Hepatocyte (in vitro differentiated cells): ENCODE results near the gene SMOC1. TPM values are rescaled to one million over a fixed set of nuclear protein-coding genes. Genes with fewer than 3 reads are reported as not detected.

ENCODE experiments used
- DNase-seq: peaks from one replicate; pipeline ENCODE4 v3.0.0-alpha.2; 2016; ENCODE audit warnings: low spot score
- H2AFZ ChIP-seq: fragments of 200-600 bp; sonication (generic); 2 replicates; pipeline ENCODE4 v1.6.0; 2016; ENCODE audit warnings: antibody characterized with exemption, mild to moderate bottlenecking
- H3K27ac ChIP-seq: fragments of 200-600 bp; sonication (generic); 2 replicates; pipeline ENCODE4 v1.5.1; 2016; ENCODE audit warnings: mild to moderate bottlenecking
- H3K27me3 ChIP-seq: fragments of 200-600 bp; sonication (generic); 2 replicates; pipeline ENCODE4 v1.6.1; 2016
- H3K36me3 ChIP-seq: fragments of 200-600 bp; sonication (generic); replicated peaks from 2 replicates; pipeline ENCODE4 v1.5.1; 2016; ENCODE audit warnings: low read depth; ENCODE audit not compliant: insufficient read depth
- H3K4me1 ChIP-seq: fragments of 200-600 bp; sonication (generic); 2 replicates; pipeline ENCODE4 v1.5.1; 2016; ENCODE audit warnings: mild to moderate bottlenecking, moderate library complexity; ENCODE audit not compliant: insufficient read depth
- H3K4me2 ChIP-seq: fragments of 200-600 bp; sonication (generic); 2 replicates; pipeline ENCODE4 v1.6.0; 2016
- H3K4me3 ChIP-seq: fragments of 200-600 bp; sonication (generic); 2 replicates; pipeline ENCODE4 v1.5.1; 2016; ENCODE audit warnings: mild to moderate bottlenecking
- H3K79me2 ChIP-seq: fragments of 200-600 bp; sonication (generic); 2 replicates; pipeline ENCODE4 v1.6.0; 2017; ENCODE audit warnings: mild to moderate bottlenecking
- H3K9me2 ChIP-seq: fragments of 200-600 bp; sonication (generic); replicated peaks from 2 replicates; pipeline ENCODE4 v1.6.0; 2017; ENCODE audit warnings: mild to moderate bottlenecking; ENCODE audit not compliant: insufficient read depth
- H3K9me3 ChIP-seq: fragments of 200-600 bp; sonication (generic); 2 replicates; pipeline ENCODE4 v1.5.1; 2016; ENCODE audit warnings: low read depth, mild to moderate bottlenecking
- H4K20me1 ChIP-seq: fragments of 200-600 bp; sonication (generic); 2 replicates; pipeline ENCODE4 v1.6.0; 2016; ENCODE audit warnings: mild to moderate bottlenecking; ENCODE audit not compliant: insufficient read depth, poor library complexity, severe bottlenecking
- CTCF ChIP-seq: fragments of 200-600 bp; sonication (generic); IDR thresholded peaks from 2 replicates; pipeline ENCODE4 v1.5.1; 2016; ENCODE audit warnings: antibody characterized with exemption, mild to moderate bottlenecking; ENCODE audit not compliant: poor library complexity
- EZH2 ChIP-seq: fragments of 200-600 bp; sonication (generic); IDR thresholded peaks from 2 replicates; pipeline ENCODE4 v1.6.1; 2016; ENCODE audit warnings: antibody characterized with exemption, mild to moderate bottlenecking, borderline replicate concordance
- EZH2phosphoT487 ChIP-seq: fragments of 200-600 bp; sonication (generic); IDR thresholded peaks from one replicate; pipeline ENCODE4 v1.6.1; 2018; ENCODE audit warnings: antibody characterized with exemption, mild to moderate bottlenecking, low read depth, moderate library complexity; ENCODE audit not compliant: unreplicated experiment, severe bottlenecking
- WGBS: methylation state at CpG from one replicate; pipeline ENCODE4 v1.1.6; 2016; ENCODE audit warnings: low lambda C conversion rate; ENCODE audit errors: missing lambda C conversion rate; 5-methylcytosine and 5-hydroxymethylcytosine counted together
- polyA plus RNA-seq: library from polyadenylated mRNA; unstranded; fragments of >200 nt; fragmentation: Nextera tagmentation; extraction: Ambion mirVana; gene quantifications from 2 replicates; pipeline ENCODE4 v1.2.1, GENCODE V29; 2016
- total RNA-seq: library from RNA; depleted of rRNA; stranded (reverse); fragments of >200 nt; gene quantifications from 2 replicates; pipeline ENCODE4 v1.2.3, GENCODE V29; 2014

The SMOC1 gene
- total and polyA plus RNA-seq, 2 experiments from 2014 or later: 2.1 to 6.2 TPM

- peak; percentile 16 for DNase-seq
- peaks cover 20% of the 10 kb centered on the region for H3K4me1 ChIP-seq
- no peaks in the 10 kb centered on the region for H3K9me2 ChIP-seq
- H3K79me2 ChIP-seq: no peaks in the 10 kb centered on the region
- no peaks in the 10 kb centered on the region for H3K36me3 ChIP-seq
- no peaks in the 10 kb centered on the region for H3K9me3 ChIP-seq
- no peak overlapping the region for H3K27ac ChIP-seq
- TF ChIP-seq EZH2 (no peak), EZH2phosphoT487 (no peak), CTCF (no peak)
- no peaks in the 10 kb centered on the region for H3K27me3 ChIP-seq
- H3K4me3 ChIP-seq: no peak overlapping the region
- 74% methylated on average over 8 of the region's 8 CpGs for WGBS
- no peak overlapping the region for H2AFZ ChIP-seq
- H4K20me1 ChIP-seq: no peaks in the 10 kb centered on the region
- no peak overlapping the region for H3K4me2 ChIP-seq
Observed at GRCh38 chr14:70009961-70010360, 130.7 kb downstream of the SMOC1 start.

GRCh38 chr14:70011098-70011497, 131.9 kb downstream of the SMOC1 start:
- Histone ChIP-seq H3K27me3 (no peaks in the 10 kb centered on the region), H3K79me2 (no peaks in the 10 kb centered on the region), H3K4me1 (peaks cover 12% of the 10 kb centered on the region), H3K36me3 (no peaks in the 10 kb centered on the region), H3K9me2 (no peaks in the 10 kb centered on the region), H3K4me2 (no peak overlapping the region), H4K20me1 (no peaks in the 10 kb centered on the region), H3K9me3 (no peaks in the 10 kb centered on the region), H3K27ac (no peak overlapping the region), H2AFZ (no peak overlapping the region), H3K4me3 (no peak overlapping the region)
- TF ChIP-seq EZH2 (no peak), CTCF (no peak), EZH2phosphoT487 (no peak)
- DNase-seq: no peak
- 91% methylated on average over 6 of the region's 6 CpGs for WGBS

- WGBS: 89% methylated on average over 7 of the region's 7 CpGs
- DNase-seq: no peak
- H2AFZ ChIP-seq: no peak overlapping the region
Observed at GRCh38 chr14:70011708-70012107, 132.5 kb downstream of the SMOC1 start.

More at GRCh38 chr14:70011708-70012107, 132.5 kb downstream of the SMOC1 start:
- Histone ChIP-seq H3K79me2 (no peaks in the 10 kb centered on the region), H4K20me1 (no peaks in the 10 kb centered on the region), H3K4me2 (no peak overlapping the region), H3K9me3 (no peaks in the 10 kb centered on the region), H3K9me2 (no peaks in the 10 kb centered on the region), H3K27me3 (no peaks in the 10 kb centered on the region), H3K4me3 (no peak overlapping the region), H3K4me1 (peaks cover 6% of the 10 kb centered on the region), H3K27ac (no peak overlapping the region), H3K36me3 (no peaks in the 10 kb centered on the region)
- TF ChIP-seq EZH2 (no peak), CTCF (no peak), EZH2phosphoT487 (no peak)
